ENCODE results near the gene BATF.

BATF gene

DNA sequence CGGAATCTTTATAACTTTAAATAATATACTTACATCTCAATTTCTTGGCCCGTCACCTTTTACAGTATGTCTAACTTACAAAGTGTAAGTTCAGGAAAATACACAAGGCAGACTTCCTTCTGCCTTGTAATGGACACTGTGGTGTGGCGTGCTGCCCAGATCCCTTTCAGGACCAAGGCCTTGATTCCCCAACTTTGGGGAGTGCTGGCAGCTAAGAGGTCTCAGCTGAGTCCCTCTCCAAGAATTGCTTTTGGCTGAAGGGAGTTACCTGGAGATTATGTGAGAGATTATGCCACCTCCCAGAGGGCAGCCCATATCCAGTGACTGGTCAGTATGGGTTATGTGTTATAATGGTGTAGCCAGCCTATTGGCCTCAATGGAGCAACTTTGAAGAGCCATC is 21.2 kb upstream of the BATF start:
- no peak for DNase-seq

DNA sequence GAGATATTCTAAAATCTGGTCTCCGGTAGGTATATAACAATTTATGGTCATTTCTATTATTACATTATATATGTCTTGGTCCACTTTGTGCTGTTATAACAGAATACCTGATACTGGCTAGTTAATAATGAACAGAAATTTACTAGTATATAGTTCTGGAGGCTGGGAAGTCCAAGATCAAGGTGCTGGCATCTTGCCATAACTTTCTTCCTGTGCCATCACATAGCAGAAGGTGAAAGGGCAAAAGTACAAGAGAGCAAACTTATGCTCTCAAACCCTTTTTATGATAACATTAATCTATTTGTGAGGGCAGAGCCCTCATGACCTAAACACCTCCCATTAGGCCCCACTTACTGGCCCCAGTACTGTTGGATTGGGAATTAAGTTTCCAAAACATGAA is 17.9 kb upstream of the BATF start:
- DNase-seq: no peak

DNA sequence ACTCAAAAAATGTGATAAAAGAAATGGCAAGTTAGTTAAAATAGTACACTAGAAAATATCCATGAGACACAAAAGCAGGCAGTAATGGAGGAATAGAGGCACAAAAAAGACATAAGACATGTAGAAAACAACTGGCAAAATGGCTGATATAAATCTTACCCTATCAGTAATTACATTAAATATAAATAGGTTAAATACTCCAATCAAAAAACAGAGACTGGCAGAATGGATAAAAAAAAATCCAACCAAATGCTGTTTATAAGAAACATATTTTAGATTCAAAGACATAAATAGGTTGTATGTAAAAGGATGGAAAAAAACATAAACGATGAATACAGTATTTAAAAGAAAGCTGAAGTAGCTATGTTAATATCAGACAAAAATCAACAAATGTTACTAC is 15.3 kb upstream of the BATF start:
- no peak for DNase-seq

DNA sequence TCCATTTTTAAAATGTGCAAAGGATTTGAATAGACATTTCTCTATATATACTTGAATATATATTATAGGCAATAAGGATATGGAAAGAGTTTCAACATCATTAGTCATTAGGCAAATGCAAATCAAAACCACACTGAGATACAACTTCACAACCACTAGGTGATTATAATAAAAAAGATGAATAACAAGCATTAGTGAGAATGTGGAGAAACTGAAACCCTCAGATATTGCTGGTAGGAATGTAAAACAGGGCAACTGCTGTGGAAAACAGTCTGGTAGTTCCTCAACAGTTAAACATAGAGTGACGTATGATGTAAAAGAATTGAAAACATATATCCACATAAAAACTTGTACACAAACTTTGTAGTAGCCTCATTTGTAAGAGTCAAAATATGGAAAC is 11.7 kb upstream of the BATF start:
- no peak for DNase-seq

DNA sequence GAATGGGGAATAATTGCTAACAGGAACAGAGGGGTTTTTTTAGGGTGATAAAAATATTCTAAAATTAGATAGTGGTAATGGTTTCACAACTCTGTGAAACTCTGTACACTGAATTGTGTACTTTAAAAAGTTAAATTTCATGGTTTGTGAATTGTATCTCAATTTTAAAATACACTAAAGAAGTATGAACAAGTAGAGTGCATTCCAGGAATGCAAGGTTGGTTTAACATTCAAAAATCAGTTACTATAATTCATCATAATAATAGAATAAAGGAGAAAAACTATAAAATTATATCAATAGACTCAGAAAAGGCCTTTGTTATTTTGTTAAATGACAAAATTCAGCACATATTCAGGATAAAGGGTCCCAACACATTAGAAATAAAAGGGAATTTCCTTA is 11.1 kb upstream of the BATF start:
- DNase-seq: no peak

DNA sequence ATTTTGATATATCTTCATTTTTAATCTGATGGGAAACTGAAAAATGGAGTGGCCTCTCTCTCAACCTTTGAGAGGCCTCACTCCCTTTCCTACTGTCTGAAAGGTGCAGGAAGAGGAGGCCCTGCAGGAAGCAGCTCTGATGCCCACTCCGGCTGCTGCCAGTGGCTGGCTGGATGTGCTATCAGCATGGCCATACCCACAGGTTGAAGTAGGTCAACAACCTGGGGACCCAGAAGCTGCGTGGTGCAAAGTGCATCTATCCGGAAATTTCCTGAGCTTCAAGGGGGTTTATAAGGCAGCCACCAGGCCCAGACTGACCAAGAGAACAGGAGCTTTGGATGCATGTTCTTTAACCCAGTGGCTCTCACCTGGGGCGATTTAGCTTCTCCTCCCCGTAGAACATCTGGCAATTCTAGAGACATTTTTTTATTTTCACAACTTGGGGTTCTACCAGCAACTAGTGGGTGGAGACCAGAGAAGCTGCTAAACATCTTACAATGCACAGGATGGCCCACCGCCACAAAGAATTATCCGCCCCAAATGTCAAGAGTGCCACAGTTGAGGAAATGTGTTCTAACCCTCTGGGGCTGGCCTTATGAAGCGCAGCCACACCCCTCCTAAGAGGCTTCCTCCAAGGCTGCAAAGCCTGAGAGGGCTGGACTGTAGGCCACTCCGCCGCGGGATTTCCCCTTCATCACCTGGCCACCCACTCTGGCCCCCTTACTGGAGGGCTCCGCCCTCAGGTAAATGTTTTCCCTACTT is 8.2 kb upstream of the BATF start:
- no peak for DNase-seq

DNA sequence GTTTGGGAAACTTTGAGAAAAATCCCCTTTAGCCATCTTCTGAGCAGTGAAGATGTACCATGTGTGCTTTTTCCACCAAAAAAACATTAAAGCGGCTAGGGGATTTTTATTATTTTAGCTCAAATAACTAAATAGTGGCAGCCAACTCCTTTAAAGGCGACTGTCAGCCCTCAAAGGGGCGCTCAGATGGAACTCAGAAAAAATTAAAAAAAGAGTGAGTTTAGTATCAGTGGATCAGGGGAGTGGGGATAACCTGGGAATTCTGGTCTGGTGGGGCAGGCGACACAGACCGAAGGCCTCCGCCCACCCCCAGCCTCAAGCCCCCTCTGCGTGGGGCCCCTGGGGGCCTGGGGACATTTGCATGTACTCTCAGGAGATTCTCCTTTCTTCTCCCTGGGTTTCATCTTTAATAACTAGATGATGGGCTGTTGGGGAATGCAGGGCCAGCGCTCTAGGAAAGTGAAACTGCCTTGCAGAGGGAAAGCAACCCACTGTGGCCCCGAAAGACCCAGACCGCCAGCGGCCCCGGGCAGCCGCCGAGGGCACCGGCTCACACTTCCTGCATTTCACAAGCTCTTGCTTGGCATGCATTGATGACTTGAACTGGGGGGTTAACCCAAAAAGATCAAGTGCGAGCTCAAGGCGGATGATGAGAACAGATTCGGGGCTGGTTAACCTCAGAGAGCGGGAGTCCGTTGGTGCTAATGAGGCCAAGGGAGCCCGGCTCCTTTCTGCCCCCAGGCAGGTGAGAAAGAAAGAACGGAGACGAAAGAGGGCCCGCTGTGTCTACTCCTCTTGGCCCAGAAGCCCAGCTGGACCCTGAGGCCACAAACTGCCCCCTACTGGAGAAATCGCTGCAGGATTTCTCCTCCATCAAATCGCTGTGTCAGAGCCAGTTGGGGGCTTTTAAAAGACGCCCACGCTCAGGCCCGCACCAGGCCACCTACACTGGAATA is 7.3 kb upstream of the BATF start:
- no peak for DNase-seq

DNA sequence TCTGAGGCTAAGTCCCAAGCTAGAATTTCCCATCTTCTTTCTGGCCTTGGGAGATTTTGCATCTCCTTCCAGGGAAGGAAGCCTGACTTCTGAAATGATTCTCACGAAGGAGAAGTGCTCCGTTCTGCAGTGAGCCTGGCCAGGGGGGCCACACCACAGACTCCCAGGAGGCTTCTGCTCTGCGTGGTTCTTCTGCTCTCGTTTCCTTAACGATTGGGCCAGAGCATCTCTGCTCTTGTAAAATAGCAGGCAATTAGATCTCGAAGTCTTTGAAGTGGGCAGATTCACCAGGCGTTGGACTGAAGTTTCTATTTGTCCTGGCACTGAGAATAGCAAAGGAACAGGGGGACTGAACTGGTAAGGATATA is 6.7 kb upstream of the BATF start:
- no peak for DNase-seq

DNA sequence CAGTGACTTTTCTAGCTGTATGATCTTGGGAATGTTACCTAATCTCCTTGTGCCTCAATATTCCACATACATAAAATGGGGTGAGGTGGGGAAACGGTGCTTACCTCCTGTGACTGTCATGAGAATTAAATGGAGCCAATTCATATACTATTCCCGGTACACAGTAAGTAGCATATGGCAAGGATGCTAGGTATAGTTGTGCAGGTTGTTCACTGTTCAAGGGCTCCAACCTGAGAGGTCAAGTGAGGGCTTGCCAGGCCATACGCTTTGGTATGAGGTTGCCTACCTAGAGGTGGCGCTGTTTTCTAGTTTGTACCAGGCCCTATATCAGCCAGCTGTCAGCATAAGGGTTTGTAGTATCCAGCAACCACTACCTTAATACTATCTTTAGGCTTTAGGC is 3.6 kb upstream of the BATF start:
- DNase-seq: no peak

DNA sequence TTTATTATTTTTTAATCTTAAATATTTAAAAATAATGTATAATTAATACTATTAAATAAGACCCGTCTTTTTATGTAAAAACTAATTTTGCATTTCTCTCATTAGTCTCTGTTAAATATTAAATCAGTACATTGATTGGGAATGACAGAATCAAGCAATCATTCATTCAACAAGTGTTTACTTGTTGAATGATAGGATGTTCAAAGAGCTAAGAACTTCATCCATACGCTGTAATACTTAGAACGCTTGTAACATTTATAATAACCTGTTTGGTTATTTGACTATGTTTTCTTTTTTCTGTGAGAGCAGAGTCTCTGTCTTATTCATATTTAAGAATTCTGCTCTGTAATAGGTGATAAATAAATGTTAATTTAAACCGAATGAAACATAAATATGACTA is 2.9 kb upstream of the BATF start:
- DNase-seq: no peak

DNA sequence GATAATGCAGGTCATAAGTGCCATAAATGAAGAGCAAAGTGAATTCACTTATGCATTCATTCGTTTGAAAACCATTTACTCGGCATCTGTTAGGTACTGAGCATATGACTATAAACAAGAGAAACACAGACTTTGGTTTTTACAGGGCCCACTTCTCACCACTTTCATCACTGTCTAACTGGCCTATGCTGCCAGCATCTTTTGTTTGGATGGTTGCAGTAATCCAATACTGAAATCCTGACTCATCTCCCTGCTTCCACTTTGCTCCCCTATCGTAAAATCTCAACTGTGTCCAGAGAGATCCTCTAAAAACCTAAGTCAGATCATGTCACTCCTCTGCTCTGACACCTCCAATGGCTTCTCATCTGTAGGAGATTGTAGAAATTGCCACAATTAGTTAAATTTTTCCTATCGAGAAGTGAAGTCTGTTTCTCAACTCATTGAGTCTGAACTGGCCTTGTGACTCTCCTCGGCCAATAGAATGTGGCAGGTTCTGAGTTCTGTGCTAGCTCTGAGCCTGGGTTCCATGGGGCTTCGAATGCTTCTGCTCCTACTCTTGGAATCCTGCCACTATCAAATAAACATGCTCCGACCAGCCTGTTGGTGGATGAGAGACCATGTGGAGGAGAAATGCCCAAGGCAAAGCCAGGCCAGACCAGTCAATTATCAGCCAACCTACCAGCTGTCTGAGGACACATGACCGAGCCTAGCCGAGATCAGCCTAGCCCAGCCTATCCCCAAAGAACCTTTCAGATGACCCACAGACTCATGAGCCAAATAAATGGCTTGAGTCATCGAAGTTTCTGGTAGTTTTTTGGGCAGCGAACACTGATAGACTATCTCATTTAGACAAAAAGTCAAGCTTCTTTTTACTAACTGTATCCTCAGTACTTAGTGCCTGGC is 2.2 kb upstream of the BATF start:
- no peak for DNase-seq

DNA sequence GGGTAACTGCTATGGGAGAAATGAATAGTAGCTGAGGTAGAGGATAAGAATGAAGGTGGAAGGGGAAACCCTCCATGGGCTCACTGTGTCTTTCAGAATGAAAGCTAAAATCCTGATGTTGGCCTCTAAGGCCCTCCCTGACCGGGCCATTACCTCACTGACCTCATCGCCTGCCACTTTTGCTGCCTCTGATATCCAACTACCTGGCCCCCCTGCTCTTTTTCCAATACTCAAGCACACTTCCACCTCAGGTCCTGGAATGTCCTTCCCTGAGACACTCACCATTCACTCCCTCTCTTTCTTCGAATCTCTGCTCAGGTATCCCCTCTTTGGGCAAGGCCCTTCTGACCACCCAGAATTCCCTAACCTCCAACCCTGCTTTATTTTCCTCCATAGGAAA is 1.4 kb upstream of the BATF start:
- no peak for DNase-seq

DNA sequence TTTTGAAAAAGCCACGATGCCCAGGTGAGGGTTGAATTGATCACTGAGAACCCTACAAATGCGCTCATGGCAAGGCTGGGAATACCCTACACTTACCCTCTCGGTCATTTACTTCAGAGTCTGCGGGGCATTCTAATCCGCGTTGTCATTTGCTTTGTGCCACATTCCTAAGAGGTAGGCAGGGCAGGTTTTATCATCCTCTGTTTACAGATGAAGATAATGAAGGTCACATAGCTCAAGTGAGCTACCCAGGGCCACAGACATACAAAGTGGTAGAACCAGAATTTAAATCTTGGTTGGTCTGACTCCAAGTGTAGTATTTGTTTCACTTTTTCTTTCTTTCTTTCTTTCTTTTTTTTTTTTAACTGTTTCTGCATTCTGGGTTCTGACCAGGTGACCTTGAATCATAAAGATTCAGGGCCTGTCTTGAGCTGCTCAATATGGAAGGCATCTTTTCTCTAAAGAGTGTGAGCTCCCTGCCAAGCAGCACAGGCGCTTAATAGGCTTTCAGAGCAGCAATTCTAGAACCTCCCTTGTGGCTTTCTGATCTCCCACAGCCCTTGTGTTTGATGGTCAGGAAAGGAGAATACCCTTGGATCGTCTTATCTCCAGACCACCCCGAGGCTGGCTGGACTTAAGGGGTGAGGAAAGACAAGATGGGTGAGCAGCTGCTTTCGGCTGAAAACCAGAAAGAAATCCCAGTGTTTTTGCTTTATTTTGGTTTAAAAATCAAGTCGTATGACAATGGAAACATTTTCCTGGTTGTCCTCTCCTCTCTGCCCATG is 662 bp upstream of the BATF start:
- no peak for DNase-seq

DNA sequence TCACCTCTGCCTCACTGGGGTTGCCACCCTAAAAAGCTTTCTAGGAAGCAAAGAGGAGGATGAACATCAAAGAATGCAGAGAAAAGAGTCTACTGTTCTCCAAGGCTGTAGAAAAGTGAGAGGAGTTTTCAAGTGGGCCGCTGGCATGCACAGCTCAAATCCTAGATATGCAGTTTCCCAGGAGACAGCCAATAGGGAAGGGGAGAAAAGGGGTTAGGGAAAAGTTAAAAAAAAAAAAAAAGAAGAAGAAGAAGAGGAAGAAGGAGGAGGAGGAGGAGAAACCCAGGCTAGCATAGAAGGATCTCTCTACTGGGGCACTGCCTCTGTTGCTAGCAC is 682 bp downstream of the BATF start:
- DNase-seq: no peak

DNA sequence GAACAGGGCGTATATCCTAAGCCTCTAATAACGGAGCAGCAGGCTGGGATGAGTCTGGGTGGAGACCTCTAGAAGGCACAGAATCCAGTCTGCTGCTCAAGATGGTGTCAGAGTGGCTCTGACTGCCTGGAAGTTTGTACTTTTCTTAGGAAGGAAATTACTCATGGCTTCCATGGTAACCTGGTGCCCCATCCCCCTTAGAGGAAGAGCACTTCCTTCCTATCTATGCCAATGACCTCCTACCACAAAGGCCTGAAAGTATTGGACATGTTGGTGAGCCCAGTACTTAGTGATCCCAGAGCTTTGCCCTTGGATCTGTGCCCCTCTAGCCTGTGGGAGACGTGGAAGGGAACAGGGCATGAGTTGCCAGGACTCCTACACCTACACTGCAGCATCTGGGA is 1.5 kb downstream of the BATF start:
- no peak for DNase-seq

DNA sequence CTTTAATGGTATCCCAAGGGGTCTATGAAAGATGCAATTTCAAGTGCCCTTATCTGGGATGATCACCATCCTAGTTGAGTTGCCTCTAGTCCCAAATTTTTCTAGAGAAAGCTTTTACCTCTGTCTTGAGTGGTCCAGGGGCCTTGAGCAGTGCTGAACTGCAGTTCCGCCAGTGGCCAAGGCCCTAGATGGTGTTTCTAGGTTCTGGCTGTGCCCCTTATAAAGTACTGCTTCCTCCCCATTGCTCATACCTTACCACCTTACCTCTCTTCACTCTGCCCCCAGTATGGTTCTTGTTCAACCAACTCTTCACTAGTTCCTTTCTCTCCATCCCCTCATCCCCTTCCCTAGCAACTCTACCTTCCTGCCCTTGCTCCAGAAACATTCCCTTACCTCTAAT is 3.7 kb downstream of the BATF start:
- DNase-seq: no peak

DNA sequence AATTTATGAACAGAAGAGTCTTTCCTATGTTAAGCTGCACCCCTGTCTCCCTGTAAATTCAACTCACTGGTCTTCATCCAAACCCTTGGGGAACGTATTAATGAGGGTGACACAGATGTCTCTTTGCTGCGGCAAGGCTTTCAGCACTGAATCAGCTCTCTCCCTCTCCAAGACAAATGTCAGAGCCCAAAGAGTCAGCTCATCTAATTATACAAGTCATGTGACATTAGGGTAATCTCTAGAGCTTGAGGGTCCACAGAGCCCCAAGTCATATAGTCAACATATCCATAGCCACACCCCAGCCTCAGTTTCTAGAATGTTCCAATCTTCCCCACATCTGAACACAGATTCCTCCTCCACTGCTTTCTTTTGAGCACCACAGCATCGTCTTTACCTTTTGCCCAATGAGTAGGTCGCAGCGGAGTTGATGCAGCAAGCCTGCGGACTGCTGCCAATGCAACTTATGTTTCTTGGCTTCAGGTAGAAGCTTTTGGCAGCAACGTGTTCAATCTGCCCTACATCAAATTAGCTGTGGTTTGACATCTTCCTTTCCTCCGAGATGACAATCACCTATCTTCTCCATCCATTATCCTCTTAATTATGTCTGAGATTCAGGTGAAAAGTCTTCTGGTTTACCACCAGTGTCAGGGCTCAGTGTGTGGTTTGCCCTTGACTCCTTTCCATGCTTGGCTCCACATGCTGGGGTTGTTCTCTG is 5.3 kb downstream of the BATF start:
- no peak for DNase-seq

DNA sequence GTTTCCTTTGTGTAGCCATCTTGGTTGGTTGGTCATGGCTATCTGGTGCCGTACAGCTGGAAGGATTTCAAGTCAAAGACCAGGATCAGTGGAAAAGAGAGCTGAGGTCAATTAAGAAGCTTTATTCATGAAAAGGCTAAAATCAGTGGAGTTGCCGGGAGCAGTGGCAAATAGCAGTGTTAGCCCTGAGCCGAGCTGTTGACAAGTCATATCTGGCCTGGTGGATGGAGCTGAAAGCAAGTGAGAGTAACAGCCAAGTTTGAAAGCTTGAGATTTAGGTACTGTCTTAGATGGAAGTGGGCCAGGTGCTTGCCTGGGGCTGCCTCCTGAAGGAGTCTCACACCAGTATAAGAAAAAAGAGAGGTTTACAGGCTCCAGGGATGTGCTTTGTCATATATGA is 9.0 kb downstream of the BATF start:
- DNase-seq: no peak

DNA sequence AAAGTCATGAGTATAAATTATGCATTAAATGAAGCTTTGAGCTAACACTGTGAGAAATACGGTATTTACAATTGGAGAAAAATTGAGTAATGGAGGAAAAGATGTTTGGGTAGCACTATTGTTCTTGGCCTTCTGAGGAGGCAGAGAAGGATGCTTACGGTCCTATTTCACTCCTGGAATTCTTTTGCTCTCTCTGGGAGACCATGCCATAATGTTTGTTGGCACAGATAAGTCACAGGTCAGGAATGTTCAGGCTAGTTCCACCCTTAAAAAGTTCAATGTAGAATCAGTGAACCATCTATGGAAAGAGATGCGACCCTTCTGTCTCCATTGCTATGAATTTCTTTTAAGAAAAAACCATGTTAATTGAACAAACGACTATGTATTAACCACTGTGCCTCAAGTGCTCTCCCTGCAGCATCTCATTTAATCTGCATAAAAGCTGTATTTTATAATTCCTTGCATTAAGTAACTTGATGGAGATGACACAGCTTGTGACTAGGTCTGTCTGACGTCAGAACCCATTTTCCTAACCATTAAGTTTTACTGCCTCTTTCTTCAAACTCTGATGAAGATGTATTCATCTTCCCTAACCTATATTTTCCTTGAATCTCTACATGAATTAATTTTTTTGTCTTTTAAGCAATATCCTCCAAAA is 9.5 kb downstream of the BATF start:
- DNase-seq: no peak

DNA sequence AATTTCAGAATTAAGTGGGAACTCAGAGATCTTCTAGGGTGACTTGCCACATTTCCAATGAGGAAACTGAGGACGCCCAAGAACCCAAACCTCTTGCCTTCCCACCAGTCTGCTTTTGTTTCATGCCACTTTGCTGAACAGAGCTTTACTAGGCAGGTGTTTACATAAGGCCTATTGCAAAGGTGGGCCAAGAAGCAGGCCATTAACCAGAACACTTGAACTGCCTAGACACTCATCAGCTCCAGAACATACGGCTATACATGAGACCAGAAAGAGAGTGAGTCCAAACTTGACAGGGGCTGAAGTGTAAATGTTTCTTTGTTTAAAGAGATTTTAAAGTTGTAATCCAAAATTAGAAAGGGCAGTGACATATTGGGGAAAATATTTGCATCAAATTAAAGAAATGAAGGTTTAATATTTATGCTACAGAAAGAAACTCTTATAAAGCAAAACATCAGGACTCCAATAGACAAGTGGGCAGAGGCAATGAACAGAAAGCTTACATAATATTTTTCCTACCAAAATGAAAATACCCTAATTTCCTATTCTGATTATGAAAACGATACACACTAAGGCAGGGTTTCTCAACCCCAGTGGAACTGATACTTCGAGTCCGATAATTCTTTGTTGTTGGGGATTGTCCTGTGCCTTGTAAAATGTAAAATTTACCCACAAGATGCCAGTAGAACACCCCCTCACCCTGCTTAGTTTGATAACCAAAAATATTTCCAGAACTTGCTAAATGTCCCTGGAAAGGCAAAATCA is 11.7 kb downstream of the BATF start:
- peak; percentile 28 for DNase-seq
